Natural killer cell (primary cell): Measurements from ENCODE around the gene B3GNT7. TPM values are rescaled to one million over a fixed set of nuclear protein-coding genes. Genes with fewer than 3 reads are reported as not detected.
"Not testable (repeated sequence)": the region's sequence is repeated elsewhere in the genome, so short reads cannot be mapped to it uniquely, and the experiment has no call there.

ENCODE experiments used
- ATAC-seq, 3 donors: fragments of 150-1000 bp in 2 of 3; fragments of 200-7000 bp in 1 of 3; cut with Tn5 transposase; 1 replicate in 1 of 3; 2 replicates in 2 of 3; pipeline ENCODE4 v1.10.0; 2021; ENCODE audit warnings: mild to moderate bottlenecking in 2 of 3, moderate library complexity in 2 of 3
- DNase-seq, 2 donors: peaks; one replicate each; pipeline versions ENCODE4 v3.0.0 to v3.0.0-alpha.2; 2013 to 2021; ENCODE audit warnings: mixed read lengths in 1 of 2
- H3K27ac ChIP-seq: one replicate; pipeline ENCODE4 v1.5.1; 2013; ENCODE audit warnings: mild to moderate bottlenecking, low read length
- H3K27me3 ChIP-seq: one replicate; pipeline ENCODE4 v1.6.1; 2013; ENCODE audit warnings: low read length; ENCODE audit not compliant: control insufficient read depth, insufficient read depth
- H3K36me3 ChIP-seq: one replicate; pipeline ENCODE4 v1.6.1; 2013; ENCODE audit warnings: low read length; ENCODE audit not compliant: control insufficient read depth, insufficient read depth
- H3K4me1 ChIP-seq: one replicate; pipeline ENCODE4 v1.6.1; 2013; ENCODE audit warnings: low read length; ENCODE audit not compliant: control insufficient read depth, insufficient read depth
- H3K4me3 ChIP-seq: one replicate; pipeline ENCODE4 v1.5.1; 2013; ENCODE audit warnings: low read length
- H3K9me3 ChIP-seq: one replicate; pipeline ENCODE4 v1.6.1; 2013; ENCODE audit warnings: low read length; ENCODE audit not compliant: control insufficient read depth, insufficient read depth
- H3K27ac Mint-ChIP-seq, 2 donors: one replicate each; pipeline ENCODE4 v1.8.0; 2022; ENCODE audit warnings: mild to moderate bottlenecking in 2 of 2, mixed read lengths in 2 of 2, moderate library complexity in 1 of 2
- H3K27me3 Mint-ChIP-seq, 2 donors: one replicate each; pipeline ENCODE4 v1.8.0; 2022; ENCODE audit warnings: low read depth in 2 of 2, mixed read lengths in 2 of 2
- H3K36me3 Mint-ChIP-seq: one replicate; pipeline ENCODE4 v1.8.0; 2022; ENCODE audit warnings: mixed read lengths
- H3K4me1 Mint-ChIP-seq, 2 donors: one replicate each; pipeline ENCODE4 v1.8.0; 2022; ENCODE audit warnings: mixed read lengths in 2 of 2
- H3K4me3 Mint-ChIP-seq: one replicate; pipeline ENCODE4 v1.8.0; 2022; ENCODE audit warnings: mild to moderate bottlenecking, moderate library complexity, mixed read lengths
- H3K9me3 Mint-ChIP-seq, 2 donors: one replicate each; pipeline ENCODE4 v1.8.0; 2022; ENCODE audit warnings: mixed read lengths in 2 of 2
- CTCF ChIP-seq: fragments of 200-600 bp; IDR thresholded peaks from one replicate; pipeline ENCODE4 v1.8.0; 2022; ENCODE audit warnings: antibody characterized with exemption
- WGBS: methylation state at CpG from one replicate; pipeline ENCODE4 v1.1.7; 2013; ENCODE audit warnings: missing lambda C conversion rate; ENCODE audit not compliant: insufficient coverage; 5-methylcytosine and 5-hydroxymethylcytosine counted together
- intact Hi-C: fragments of 100-400 bp; cut with micrococcal nuclease; formaldehyde crosslinking; loops from one replicate; pipeline ENCODE4 v1.14.2; 2022
- total RNA-seq, 4 donors: library from RNA; stranded (reverse); fragments of 120-200 nt in 1 of 4; gene quantifications; one replicate each; pipeline versions ENCODE4 v1.2.3 to v1.2.4, GENCODE V29; 2013 to 2022

Gene B3GNT7
- total RNA-seq, 3 donors from 2014 or later (not counting 1 experiment from before 2014, with no cell fraction given): 87.5 to 151 (median 113) TPM

- Mint-ChIP-seq H3K27me3 (peaks cover 0 to 3% of the 10 kb centered on the region in 2 donors), H3K4me3 (no peak overlapping the region), H3K27ac (no peak overlapping the region), H3K9me3 (no peaks in the 10 kb centered on the region), H3K36me3 (no peaks in the 10 kb centered on the region), H3K4me1 (peaks cover 0 to 5% of the 10 kb centered on the region in 2 donors)
- Histone ChIP-seq H3K4me1 (no peaks in the 10 kb centered on the region), H3K9me3 (no peaks in the 10 kb centered on the region), H3K4me3 (no peak overlapping the region), H3K36me3 (no peaks in the 10 kb centered on the region), H3K27ac (no peak overlapping the region), H3K27me3 (no peaks in the 10 kb centered on the region)
- WGBS: 92% methylated on average over 6 of the region's 8 CpGs
- intact Hi-C loops: no loop called here
- ATAC-seq: no peak
- DNase-seq: no peak
- no peak for TF ChIP-seq CTCF
Observed at GRCh38 chr2:231373184-231373583, 22.3 kb upstream of the B3GNT7 start.

GRCh38 chr2:231373786-231374349, 21.6 kb upstream of the B3GNT7 start:
- Histone ChIP-seq H3K27ac (no peak overlapping the region), H3K36me3 (no peaks in the 10 kb centered on the region), H3K4me1 (no peaks in the 10 kb centered on the region), H3K4me3 (no peak overlapping the region), H3K27me3 (no peaks in the 10 kb centered on the region), H3K9me3 (no peaks in the 10 kb centered on the region)
- H3K27me3 Mint-ChIP-seq: peaks cover 0 to 3% of the 10 kb centered on the region in 2 donors
- H3K4me1 Mint-ChIP-seq: peaks cover 0 to 5% of the 10 kb centered on the region in 2 donors
- no peaks in the 10 kb centered on the region for H3K9me3 Mint-ChIP-seq
- WGBS: 95% methylated on average over 9 of the region's 9 CpGs
- H3K36me3 Mint-ChIP-seq: no peaks in the 10 kb centered on the region
- TF ChIP-seq CTCF: no peak
- intact Hi-C loops: no loop called here
- no peak for ATAC-seq
- no peak for DNase-seq
- no peak overlapping the region for H3K27ac Mint-ChIP-seq
- H3K4me3 Mint-ChIP-seq: no peak overlapping the region

- Histone ChIP-seq H3K9me3 (no peaks in the 10 kb centered on the region), H3K36me3 (no peaks in the 10 kb centered on the region), H3K4me3 (no peak overlapping the region), H3K27ac (no peak overlapping the region), H3K4me1 (no peaks in the 10 kb centered on the region), H3K27me3 (no peaks in the 10 kb centered on the region)
- Mint-ChIP-seq H3K27ac (no peak overlapping the region), H3K9me3 (no peaks in the 10 kb centered on the region), H3K27me3 (peaks cover 0 to 3% of the 10 kb centered on the region in 2 donors), H3K36me3 (no peaks in the 10 kb centered on the region), H3K4me3 (no peak overlapping the region), H3K4me1 (peaks cover 0 to 5% of the 10 kb centered on the region in 2 donors)
- intact Hi-C loops: no loop called here
- 94% methylated on average over 2 of the region's 2 CpGs for WGBS
- no peak for TF ChIP-seq CTCF
- ATAC-seq (no peak), DNase-seq (no peak)
Observed at GRCh38 chr2:231374771-231375170, 20.7 kb upstream of the B3GNT7 start.

GRCh38 chr2:231375994-231376615, 19.4 kb upstream of the B3GNT7 start:
- H3K9me3 Mint-ChIP-seq, H3K4me1 ChIP-seq, H3K36me3 Mint-ChIP-seq, intact Hi-C loops, H3K27me3 Mint-ChIP-seq, H3K4me3 ChIP-seq, H3K27ac ChIP-seq, ATAC-seq, H3K36me3 ChIP-seq, H3K4me1 Mint-ChIP-seq, H3K4me3 Mint-ChIP-seq, DNase-seq, H3K27ac Mint-ChIP-seq, H3K27me3 ChIP-seq, H3K9me3 ChIP-seq: not testable (repeated sequence)
- WGBS: 79% methylated on average over 10 of the region's 11 CpGs
